Rectal smooth muscle tissue (tissue), 1 donor: ENCODE measurements around the gene NKIRAS1.
"Not testable (repeated sequence)": the region's sequence is repeated elsewhere in the genome, so short reads cannot be mapped to it uniquely, and the experiment has no call there.

Source experiments
- H3K27ac ChIP-seq: one replicate; pipeline ENCODE4 v1.7.0; 2013; ENCODE audit warnings: low read depth, low read length, inconsistent platforms
- H3K27me3 ChIP-seq: one replicate; pipeline ENCODE4 v1.7.0; 2013; ENCODE audit warnings: low read length; ENCODE audit not compliant: control insufficient read depth, insufficient read depth
- H3K36me3 ChIP-seq: one replicate; pipeline ENCODE4 v1.7.0; 2013; ENCODE audit warnings: low read length; ENCODE audit not compliant: control insufficient read depth, insufficient read depth
- H3K4me1 ChIP-seq: one replicate; pipeline ENCODE4 v1.7.0; 2013; ENCODE audit warnings: low read length; ENCODE audit not compliant: control insufficient read depth, insufficient read depth
- H3K4me3 ChIP-seq: one replicate; pipeline ENCODE4 v1.7.0; 2013; ENCODE audit warnings: low read length
- H3K9ac ChIP-seq: one replicate; pipeline ENCODE4 v1.7.0; 2013; ENCODE audit warnings: low read length

Gene NKIRAS1

GRCh38 chr3:23932571-23932970 is 15.8 kb upstream of the NKIRAS1 start:
- Histone ChIP-seq H3K4me1 (no peaks in the 10 kb centered on the region), H3K27me3 (no peaks in the 10 kb centered on the region), H3K9ac (no peak overlapping the region), H3K36me3 (no peaks in the 10 kb centered on the region), H3K4me3 (no peak overlapping the region), H3K27ac (no peak overlapping the region)

- Histone ChIP-seq H3K9ac (no peak overlapping the region), H3K27ac (no peak overlapping the region), H3K36me3 (no peaks in the 10 kb centered on the region), H3K27me3 (no peaks in the 10 kb centered on the region), H3K4me3 (no peak overlapping the region), H3K4me1 (no peaks in the 10 kb centered on the region)
Measured at GRCh38 chr3:23931597-23931996, 14.8 kb upstream of the NKIRAS1 start.

- Histone ChIP-seq H3K9ac (no peak overlapping the region), H3K4me3 (no peak overlapping the region), H3K27me3 (no peaks in the 10 kb centered on the region), H3K36me3 (no peaks in the 10 kb centered on the region), H3K27ac (no peak overlapping the region), H3K4me1 (no peaks in the 10 kb centered on the region)
Measured at GRCh38 chr3:23928524-23928923, 11.7 kb upstream of the NKIRAS1 start.

GRCh38 chr3:23926736-23927135 is 9.9 kb upstream of the NKIRAS1 start:
- H3K9ac ChIP-seq = no peak overlapping the region
- peaks cover 3% of the 10 kb centered on the region for H3K36me3 ChIP-seq
- no peaks in the 10 kb centered on the region for H3K27me3 ChIP-seq
- no peaks in the 10 kb centered on the region for H3K4me1 ChIP-seq
- H3K4me3 ChIP-seq = no peak overlapping the region
- H3K27ac ChIP-seq = no peak overlapping the region

GRCh38 chr3:23926246-23926645 is 9.5 kb upstream of the NKIRAS1 start:
- H3K36me3 ChIP-seq = peaks cover 3% of the 10 kb centered on the region
- H3K4me3 ChIP-seq = no peak overlapping the region
- H3K9ac ChIP-seq = no peak overlapping the region
- no peaks in the 10 kb centered on the region for H3K4me1 ChIP-seq
- no peak overlapping the region for H3K27ac ChIP-seq
- no peaks in the 10 kb centered on the region for H3K27me3 ChIP-seq

- Histone ChIP-seq H3K27ac (no peak overlapping the region), H3K4me1 (peaks cover 2% of the 10 kb centered on the region), H3K9ac (no peak overlapping the region), H3K36me3 (peaks cover 10% of the 10 kb centered on the region), H3K27me3 (no peaks in the 10 kb centered on the region), H3K4me3 (no peak overlapping the region)
Measured at GRCh38 chr3:23923786-23924185, 7.0 kb upstream of the NKIRAS1 start.

GRCh38 chr3:23921052-23921511 is 4.3 kb upstream of the NKIRAS1 start:
- no peak overlapping the region for H3K9ac ChIP-seq
- no peak overlapping the region for H3K4me3 ChIP-seq
- H3K27me3 ChIP-seq = no peaks in the 10 kb centered on the region
- H3K36me3 ChIP-seq = peaks cover 10% of the 10 kb centered on the region
- H3K27ac ChIP-seq = no peak overlapping the region
- H3K4me1 ChIP-seq = peaks cover 11% of the 10 kb centered on the region

- Histone ChIP-seq H3K27me3 (no peaks in the 10 kb centered on the region), H3K36me3 (peaks cover 10% of the 10 kb centered on the region), H3K27ac (no peak overlapping the region), H3K4me3 (no peak overlapping the region), H3K4me1 (peaks cover 15% of the 10 kb centered on the region), H3K9ac (no peak overlapping the region)
Measured at GRCh38 chr3:23920151-23920655, 3.4 kb upstream of the NKIRAS1 start.

GRCh38 chr3:23919628-23920027 is 2.8 kb upstream of the NKIRAS1 start:
- peaks cover 15% of the 10 kb centered on the region for H3K4me1 ChIP-seq
- H3K4me3 ChIP-seq = no peak overlapping the region
- H3K9ac ChIP-seq = no peak overlapping the region
- peaks cover 10% of the 10 kb centered on the region for H3K36me3 ChIP-seq
- no peak overlapping the region for H3K27ac ChIP-seq
- no peaks in the 10 kb centered on the region for H3K27me3 ChIP-seq

GRCh38 chr3:23918331-23918730 is 1.5 kb upstream of the NKIRAS1 start:
- peak overlapping the region; percentile 84 for H3K4me3 ChIP-seq
- H3K27ac ChIP-seq = peak overlapping the region; percentile 89
- peaks cover 10% of the 10 kb centered on the region for H3K36me3 ChIP-seq

GRCh38 chr3:23917679-23918303 is 1.0 kb upstream of the NKIRAS1 start:
- Histone ChIP-seq H3K36me3 (peaks cover 10% of the 10 kb centered on the region), H3K4me3 (peak overlapping the region; percentile 84), H3K9ac (peak overlapping the region; percentile 79), H3K4me1 (peaks cover 15% of the 10 kb centered on the region), H3K27ac (peak overlapping the region; percentile 89)
- not testable (repeated sequence) for H3K27me3 ChIP-seq

More at GRCh38 chr3:23918331-23918730, 1.5 kb upstream of the NKIRAS1 start:
- Histone ChIP-seq H3K4me1 (peaks cover 15% of the 10 kb centered on the region), H3K9ac (peak overlapping the region; percentile 7)
- not testable (repeated sequence) for H3K27me3 ChIP-seq

GRCh38 chr3:23916152-23916885 is 471 bp downstream of the NKIRAS1 start:
- peak overlapping the region; percentile 78 for H3K27ac ChIP-seq
- H3K4me3 ChIP-seq = peak overlapping the region; percentile 84
- peaks cover 8% of the 10 kb centered on the region for H3K36me3 ChIP-seq
- H3K4me1 ChIP-seq = peaks cover 15% of the 10 kb centered on the region
- H3K9ac ChIP-seq = peak overlapping the region; percentile 39
- H3K27me3 ChIP-seq = no peaks in the 10 kb centered on the region
